Subcutaneous abdominal adipose tissue (tissue), 5 donors: ENCODE data around the gene VCX2.
"Not testable (repeated sequence)": the region's sequence is repeated elsewhere in the genome, so short reads cannot be mapped to it uniquely, and the experiment has no call there.

Source experiments
- H3K27ac ChIP-seq: one replicate; pipeline ENCODE4 v1.7.0; 2013; ENCODE audit warnings: low read depth, mild to moderate bottlenecking, inconsistent platforms, low read length, moderate library complexity
- H3K27me3 ChIP-seq, 5 donors: one replicate each; pipeline ENCODE4 v1.7.0; 2013; ENCODE audit warnings: low read length in 5 of 5, inconsistent platforms in 1 of 5; ENCODE audit not compliant: control insufficient read depth in 5 of 5, insufficient read depth in 4 of 5
- H3K36me3 ChIP-seq, 5 donors: one replicate each; pipeline ENCODE4 v1.7.0; 2013; ENCODE audit warnings: low read length in 5 of 5; ENCODE audit not compliant: control insufficient read depth in 5 of 5, insufficient read depth in 5 of 5
- H3K4me1 ChIP-seq, 5 donors: one replicate each; pipeline ENCODE4 v1.7.0; 2013; ENCODE audit warnings: low read length in 5 of 5, mild to moderate bottlenecking in 3 of 5, moderate library complexity in 1 of 5; ENCODE audit not compliant: control insufficient read depth in 5 of 5, insufficient read depth in 5 of 5
- H3K4me3 ChIP-seq, 5 donors: one replicate each; pipeline ENCODE4 v1.7.0; 2013; ENCODE audit warnings: low read length in 5 of 5, low read depth in 1 of 5
- H3K9ac ChIP-seq, 5 donors: one replicate each; pipeline ENCODE4 v1.7.0; 2013; ENCODE audit warnings: low read length in 5 of 5, mild to moderate bottlenecking in 4 of 5, moderate library complexity in 3 of 5
- H3K9me3 ChIP-seq, 5 donors: one replicate each; pipeline ENCODE4 v1.7.0; 2013; ENCODE audit warnings: low read length in 5 of 5; ENCODE audit not compliant: control insufficient read depth in 5 of 5
- donor health status: healthy.
- donor health status: healthy.
- donor health status: healthy.
- donor health status: healthy.
- donor health status: healthy.

VCX2 gene

DNA sequence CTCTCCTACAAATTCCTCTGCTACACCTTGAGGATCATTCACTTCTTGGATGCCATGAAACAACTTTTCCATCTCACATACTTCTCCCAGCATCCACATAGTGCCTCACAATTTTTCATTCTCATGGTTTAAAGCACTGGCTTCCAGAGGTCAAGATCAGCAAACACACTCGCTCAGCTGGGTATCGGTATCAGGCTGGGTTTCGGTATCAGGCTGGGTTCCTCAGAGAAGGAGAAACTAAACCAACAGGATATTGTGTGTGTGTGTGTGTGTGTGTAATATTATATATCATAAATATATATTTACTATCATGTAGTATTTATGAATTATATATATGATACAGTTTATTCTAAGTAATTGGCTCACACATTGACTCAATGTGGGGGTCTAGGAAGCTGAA lies at the start of gene VCX2:
Gene VCX2 (minus strand): TSS at position 99 of the 400 bp plus-strand sequence. CDS start 624 bp downstream, outside the sequence.
- H3K9ac ChIP-seq, H3K27ac ChIP-seq, H3K36me3 ChIP-seq, H3K4me3 ChIP-seq, H3K27me3 ChIP-seq, H3K4me1 ChIP-seq, H3K9me3 ChIP-seq: not testable (repeated sequence)

DNA sequence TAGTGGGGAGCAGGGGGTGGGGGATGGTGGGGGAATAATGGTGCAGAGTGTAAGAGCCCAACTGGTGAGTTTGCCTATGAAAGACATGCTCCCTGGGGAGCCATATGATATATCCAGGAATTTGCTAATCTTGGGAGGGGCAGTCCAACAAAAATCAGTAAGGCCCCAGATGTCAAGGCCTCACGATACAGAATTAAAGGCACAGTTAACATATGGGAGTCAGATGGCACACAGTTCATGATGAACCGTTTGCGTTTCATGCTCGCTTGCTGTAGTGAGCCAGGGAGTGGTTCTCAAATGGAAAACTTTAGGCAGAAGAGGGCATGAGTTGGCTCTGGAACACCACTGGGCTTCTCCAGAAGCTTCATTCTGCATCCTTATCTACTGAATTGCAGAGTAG lies 33.9 kb upstream of the VCX2 start:
- Histone ChIP-seq H3K9ac (no peak overlapping the region), H3K27me3 (no peaks in the 10 kb centered on the region), H3K36me3 (no peaks in the 10 kb centered on the region), H3K9me3 (no peaks in the 10 kb centered on the region), H3K4me1 (peaks cover 0 to 7% (median 0%) of the 10 kb centered on the region in 5 donors), H3K4me3 (no peak overlapping the region), H3K27ac (no peak overlapping the region)

DNA sequence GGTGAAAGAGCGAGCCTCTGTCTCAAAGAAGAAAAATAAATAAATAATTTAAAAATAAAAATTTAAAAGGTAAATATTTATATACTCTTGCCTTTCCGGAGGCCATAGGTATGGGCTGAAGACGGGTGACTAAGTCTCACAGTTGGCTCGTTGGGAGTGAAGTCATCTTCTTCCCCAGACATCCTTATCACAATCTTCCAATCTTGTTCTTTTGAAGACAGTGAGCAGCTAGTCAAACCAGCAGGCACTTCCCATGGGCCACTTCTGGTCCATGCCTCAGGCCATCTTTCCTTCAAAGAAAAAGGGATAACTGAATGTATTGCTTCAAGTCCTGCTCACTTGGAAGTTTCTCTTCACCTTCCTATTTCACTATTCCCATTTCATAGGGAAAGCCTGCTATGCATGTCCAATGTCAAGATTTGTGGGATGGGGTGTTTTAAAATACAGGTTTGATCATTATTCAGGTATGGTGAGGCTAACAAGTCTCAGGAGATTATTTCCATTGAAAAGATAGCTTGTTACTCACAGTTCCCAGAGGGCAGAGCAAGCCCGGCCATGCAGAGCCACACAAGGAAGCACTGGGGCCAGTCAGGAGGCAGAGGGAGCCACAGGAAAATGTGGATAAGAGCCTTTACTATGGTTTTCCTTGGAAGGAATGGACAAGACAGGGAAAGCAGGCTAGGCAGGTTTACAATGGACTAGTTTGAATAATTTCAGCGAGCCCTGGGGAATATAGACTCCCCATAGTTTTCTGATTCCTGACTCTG lies 33.3 kb upstream of the VCX2 start:
- Histone ChIP-seq H3K27me3 (no peaks in the 10 kb centered on the region), H3K9me3 (no peaks in the 10 kb centered on the region), H3K9ac (no peak overlapping the region), H3K27ac (no peak overlapping the region), H3K36me3 (no peaks in the 10 kb centered on the region), H3K4me1 (peaks cover 0 to 7% (median 0%) of the 10 kb centered on the region in 5 donors), H3K4me3 (no peak overlapping the region)

DNA sequence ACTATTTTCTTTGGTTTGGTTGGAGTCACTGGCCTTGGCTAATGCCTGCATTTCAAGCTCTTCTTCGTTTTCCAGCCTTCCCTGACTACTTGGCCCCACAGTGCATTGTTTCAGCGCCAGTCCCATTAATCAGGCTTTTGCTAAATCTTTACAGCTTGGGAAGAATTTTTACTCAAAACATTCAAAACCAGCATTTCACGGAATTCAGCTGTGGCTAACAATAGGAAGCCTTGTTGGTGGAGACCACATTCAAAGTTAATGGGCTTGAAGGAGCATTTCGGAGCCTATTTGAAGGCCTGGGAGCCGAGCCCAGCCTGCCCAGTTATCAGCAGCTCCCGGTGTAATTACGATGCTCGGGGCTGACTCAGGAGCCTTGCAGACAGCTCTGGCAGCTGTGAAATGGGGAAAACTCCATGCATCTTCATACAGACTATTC lies 30.8 kb upstream of the VCX2 start:
- H3K9ac ChIP-seq = no peak overlapping the region
- H3K27ac ChIP-seq = no peak overlapping the region
- H3K36me3 ChIP-seq = no peaks in the 10 kb centered on the region
- peaks cover 0 to 7% (median 0%) of the 10 kb centered on the region in 5 donors for H3K4me1 ChIP-seq
- H3K4me3 ChIP-seq = no peak overlapping the region
- no peaks in the 10 kb centered on the region for H3K27me3 ChIP-seq
- no peaks in the 10 kb centered on the region for H3K9me3 ChIP-seq

DNA sequence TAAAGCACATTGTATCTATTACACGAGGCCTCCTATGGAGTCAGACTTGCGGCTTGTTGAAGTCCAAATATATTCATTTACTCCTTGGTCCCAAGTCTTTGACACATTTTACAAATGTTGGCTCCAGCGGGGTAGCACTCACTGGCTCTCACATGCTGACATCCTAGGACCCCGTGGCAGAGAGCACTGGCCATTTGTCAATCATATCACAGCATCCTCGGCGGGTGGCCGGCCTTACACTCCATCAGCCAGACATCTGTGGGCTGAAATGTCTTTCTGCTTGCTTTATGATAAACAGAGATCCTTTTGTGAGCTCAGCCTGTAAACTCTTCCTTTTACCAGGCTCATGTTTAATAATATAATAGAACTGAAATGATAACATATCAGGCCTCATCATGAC lies 25.7 kb upstream of the VCX2 start:
- no peaks in the 10 kb centered on the region for H3K9me3 ChIP-seq
- H3K27me3 ChIP-seq = no peaks in the 10 kb centered on the region
- H3K27ac ChIP-seq = no peak overlapping the region
- H3K9ac ChIP-seq = no peak overlapping the region
- H3K36me3 ChIP-seq = no peaks in the 10 kb centered on the region
- no peak overlapping the region for H3K4me3 ChIP-seq
- peaks cover 0 to 3% (median 0%) of the 10 kb centered on the region in 5 donors for H3K4me1 ChIP-seq

- no peaks in the 10 kb centered on the region for H3K9me3 ChIP-seq
- no peaks in the 10 kb centered on the region for H3K27me3 ChIP-seq
- no peak overlapping the region for H3K9ac ChIP-seq
- H3K4me3 ChIP-seq = no peak overlapping the region
- H3K36me3 ChIP-seq = no peaks in the 10 kb centered on the region
- H3K27ac ChIP-seq = no peak overlapping the region
- peaks cover 0 to 22% (median 0%) of the 10 kb centered on the region in 5 donors for H3K4me1 ChIP-seq
These were observed 23.1 kb upstream of the VCX2 start for GRCh38 chrX:8194216-8194615.

GRCh38 chrX:8192276-8192675 lies 21.2 kb upstream of the VCX2 start:
- Histone ChIP-seq H3K9ac (no peak overlapping the region), H3K27me3 (no peaks in the 10 kb centered on the region), H3K27ac (no peak overlapping the region), H3K4me1 (peaks cover 0 to 22% (median 2%) of the 10 kb centered on the region in 5 donors), H3K36me3 (no peaks in the 10 kb centered on the region), H3K9me3 (no peaks in the 10 kb centered on the region), H3K4me3 (no peak overlapping the region)

DNA sequence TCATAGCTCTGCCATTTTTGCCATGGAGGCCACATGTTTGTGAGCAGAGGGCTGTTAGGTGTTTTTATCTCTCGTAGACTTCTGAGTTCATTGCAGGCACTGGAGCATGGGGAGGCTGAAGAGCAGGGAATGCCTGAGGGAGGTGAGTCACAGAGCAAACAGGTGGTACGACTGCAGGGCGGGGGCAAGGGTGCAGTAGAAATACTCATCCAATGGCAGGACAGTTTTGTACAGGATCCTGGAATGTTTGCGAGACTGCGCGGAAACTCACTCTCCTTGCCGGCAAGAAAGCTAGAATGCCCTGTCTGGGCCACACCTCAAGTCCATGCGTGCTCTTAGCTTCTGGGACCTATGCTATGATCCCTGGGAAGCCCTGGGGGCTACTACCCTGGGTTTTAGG lies 20.0 kb upstream of the VCX2 start:
- Histone ChIP-seq H3K4me3 (no peak overlapping the region), H3K27ac (no peak overlapping the region), H3K36me3 (no peaks in the 10 kb centered on the region), H3K9ac (no peak overlapping the region), H3K9me3 (no peaks in the 10 kb centered on the region), H3K27me3 (no peaks in the 10 kb centered on the region), H3K4me1 (peaks cover 0 to 22% (median 2%) of the 10 kb centered on the region in 5 donors)

GRCh38 chrX:8190341-8190830 lies 19.3 kb upstream of the VCX2 start:
- Histone ChIP-seq H3K4me1 (peaks cover 0 to 22% (median 2%) of the 10 kb centered on the region in 5 donors), H3K27ac (no peak overlapping the region), H3K9me3 (no peaks in the 10 kb centered on the region), H3K36me3 (no peaks in the 10 kb centered on the region), H3K9ac (no peak overlapping the region), H3K4me3 (no peak overlapping the region), H3K27me3 (no peaks in the 10 kb centered on the region)

DNA sequence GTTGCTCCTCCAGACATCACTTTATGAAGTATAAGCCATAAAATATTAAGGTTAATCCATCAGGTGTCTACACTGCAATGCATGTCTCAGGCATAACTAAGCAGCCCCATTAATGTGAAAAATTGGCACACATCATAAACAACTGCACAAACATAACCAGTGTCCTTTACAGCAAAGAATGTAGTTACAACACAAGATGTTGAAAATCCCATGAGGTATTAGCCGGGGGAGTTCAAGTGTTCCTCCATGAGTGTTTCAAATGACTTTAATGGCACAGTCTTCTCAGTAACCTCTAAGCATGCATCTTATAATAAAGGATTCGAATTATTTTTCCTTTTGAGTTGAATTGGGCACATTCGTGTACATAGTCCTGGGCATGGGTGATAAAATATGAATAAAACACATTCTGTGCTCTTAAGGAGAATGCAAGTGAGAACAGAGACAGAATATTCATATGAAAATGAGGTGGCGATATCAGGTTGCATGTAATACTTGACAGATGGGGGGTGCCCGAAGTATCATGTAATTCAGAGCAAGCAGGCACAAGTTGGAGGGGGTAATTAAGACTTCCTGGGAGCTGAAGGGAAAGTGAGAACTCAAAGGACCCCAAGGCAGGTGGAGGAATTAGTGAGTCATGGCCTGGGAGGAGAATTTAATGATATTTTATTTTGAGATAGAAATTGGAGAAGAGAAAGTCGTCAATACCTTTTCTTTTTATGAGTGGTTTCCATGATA lies 18.2 kb upstream of the VCX2 start:
- peaks cover 0 to 22% (median 2%) of the 10 kb centered on the region in 5 donors for H3K4me1 ChIP-seq
- no peak overlapping the region for H3K27ac ChIP-seq
- no peaks in the 10 kb centered on the region for H3K9me3 ChIP-seq
- no peaks in the 10 kb centered on the region for H3K36me3 ChIP-seq
- H3K4me3 ChIP-seq = no peak overlapping the region
- no peaks in the 10 kb centered on the region for H3K27me3 ChIP-seq
- H3K9ac ChIP-seq = no peak overlapping the region
